Mesenchymal stem cell (in vitro differentiated cells and primary cell): ENCODE results near the gene PDHX.

ENCODE experiments used
- DNase-seq: peaks from one replicate; pipeline ENCODE4 v3.0.0-alpha.2; 2013
- H2AFZ ChIP-seq: one replicate; pipeline ENCODE4 v1.6.1; 2013; ENCODE audit warnings: low read depth, mild to moderate bottlenecking, control low read depth, inconsistent platforms, low read length, moderate library complexity
- H2AK5ac ChIP-seq: 2 replicates; pipeline ENCODE4 v1.6.1; 2013; ENCODE audit warnings: low read length, moderate library complexity, mild to moderate bottlenecking, inconsistent platforms; ENCODE audit not compliant: severe bottlenecking
- H2BK120ac ChIP-seq: one replicate; pipeline ENCODE4 v1.6.1; 2013; ENCODE audit warnings: low read depth, mild to moderate bottlenecking, inconsistent platforms, low read length, moderate library complexity
- H2BK12ac ChIP-seq, 2 experiments: one replicate each; pipeline ENCODE4 v1.6.1; 2013; ENCODE audit warnings: inconsistent platforms in 2 of 2, low read length in 2 of 2, mild to moderate bottlenecking in 2 of 2, moderate library complexity in 2 of 2, control low read depth in 1 of 2
- H2BK15ac ChIP-seq: one replicate; pipeline ENCODE4 v1.6.1; 2013; ENCODE audit warnings: mild to moderate bottlenecking, low read depth, inconsistent platforms; ENCODE audit not compliant: poor library complexity, severe bottlenecking
- H2BK5ac ChIP-seq: 2 replicates; pipeline ENCODE4 v1.6.1; 2013; ENCODE audit warnings: low read depth, mild to moderate bottlenecking, low read length, control low read depth, inconsistent platforms; ENCODE audit not compliant: poor library complexity, severe bottlenecking
- H3K14ac ChIP-seq, 2 experiments: one replicate each; pipeline ENCODE4 v1.6.1; 2013; ENCODE audit warnings: inconsistent platforms in 2 of 2, low read length in 2 of 2, control low read depth in 1 of 2, mild to moderate bottlenecking in 1 of 2, moderate library complexity in 1 of 2
- H3K18ac ChIP-seq, 2 experiments: one replicate each; pipeline ENCODE4 v1.6.1; 2013; ENCODE audit warnings: inconsistent platforms in 2 of 2, low read length in 2 of 2, control low read depth in 1 of 2, low read depth in 1 of 2, mild to moderate bottlenecking in 1 of 2
- H3K23ac ChIP-seq, 2 experiments: one replicate each; pipeline ENCODE4 v1.6.1; 2013; ENCODE audit warnings: inconsistent platforms in 2 of 2, low read length in 2 of 2, mild to moderate bottlenecking in 2 of 2, moderate library complexity in 2 of 2, control low read depth in 1 of 2
- H3K27ac ChIP-seq: 2 replicates; pipeline ENCODE4 v1.5.1; 2013; ENCODE audit warnings: mild to moderate bottlenecking, moderate library complexity, low read length, control low read depth, inconsistent platforms; ENCODE audit not compliant: poor library complexity, severe bottlenecking
- H3K27me3 ChIP-seq, 2 experiments: 2 replicates each; pipeline versions ENCODE4 v1.6.1 to v1.7.0; 2013; ENCODE audit warnings: low read length in 2 of 2, mild to moderate bottlenecking in 2 of 2, moderate library complexity in 2 of 2, control low read depth in 1 of 2, inconsistent platforms in 1 of 2; ENCODE audit not compliant: control insufficient read depth in 1 of 2, insufficient read depth in 1 of 2
- H3K36me3 ChIP-seq, 2 experiments: 2 replicates each; pipeline versions ENCODE4 v1.6.1 to v1.7.0; 2013; ENCODE audit warnings: low read length in 2 of 2, control low read depth in 1 of 2, inconsistent platforms in 1 of 2, low read depth in 1 of 2, mild to moderate bottlenecking in 1 of 2; ENCODE audit not compliant: insufficient read depth in 2 of 2, control insufficient read depth in 1 of 2
- H3K4ac ChIP-seq, 2 experiments: one replicate each; pipeline ENCODE4 v1.6.1; 2013; ENCODE audit warnings: inconsistent platforms in 2 of 2, low read length in 2 of 2, mild to moderate bottlenecking in 2 of 2, moderate library complexity in 2 of 2, control low read depth in 1 of 2, low read depth in 1 of 2
- H3K4me1 ChIP-seq: 2 replicates; pipeline ENCODE4 v1.6.1; 2013; ENCODE audit warnings: low read depth, low read length, control low read depth; ENCODE audit not compliant: control insufficient read depth, insufficient read depth
- H3K4me2 ChIP-seq: 2 replicates; pipeline ENCODE4 v1.6.1; 2013; ENCODE audit warnings: low read length, mild to moderate bottlenecking, inconsistent platforms; ENCODE audit not compliant: poor library complexity, severe bottlenecking
- H3K4me3 ChIP-seq, 2 experiments: 2 replicates each; pipeline versions ENCODE4 v1.5.1 to v1.7.0; 2013; ENCODE audit warnings: low read length in 2 of 2, mild to moderate bottlenecking in 2 of 2, control low read depth in 1 of 2, low read depth in 1 of 2; ENCODE audit not compliant: insufficient read depth in 1 of 2
- H3K79me1 ChIP-seq: replicated peaks from 2 replicates; pipeline ENCODE4 v1.6.1; 2013; ENCODE audit warnings: mild to moderate bottlenecking, control low read depth, low read length, inconsistent platforms; ENCODE audit not compliant: poor library complexity, severe bottlenecking
- H3K9ac ChIP-seq: 2 replicates; pipeline ENCODE4 v1.7.0; 2013; ENCODE audit warnings: mild to moderate bottlenecking, low read length, moderate library complexity
- H3K9me3 ChIP-seq: 2 replicates; pipeline ENCODE4 v1.7.0; 2013; ENCODE audit warnings: mild to moderate bottlenecking, low read length; ENCODE audit not compliant: control insufficient read depth
- H4K8ac ChIP-seq: one replicate; pipeline ENCODE4 v1.6.1; 2013; ENCODE audit warnings: inconsistent platforms, mild to moderate bottlenecking, low read length, moderate library complexity
- H4K91ac ChIP-seq: one replicate; pipeline ENCODE4 v1.6.1; 2013; ENCODE audit warnings: mild to moderate bottlenecking, low read length, inconsistent platforms
- WGBS: methylation state at CpG from one replicate; pipeline ENCODE4 v1.1.7; 2013; ENCODE audit warnings: mixed read lengths; 5-methylcytosine and 5-hydroxymethylcytosine counted together

The PDHX gene

DNA sequence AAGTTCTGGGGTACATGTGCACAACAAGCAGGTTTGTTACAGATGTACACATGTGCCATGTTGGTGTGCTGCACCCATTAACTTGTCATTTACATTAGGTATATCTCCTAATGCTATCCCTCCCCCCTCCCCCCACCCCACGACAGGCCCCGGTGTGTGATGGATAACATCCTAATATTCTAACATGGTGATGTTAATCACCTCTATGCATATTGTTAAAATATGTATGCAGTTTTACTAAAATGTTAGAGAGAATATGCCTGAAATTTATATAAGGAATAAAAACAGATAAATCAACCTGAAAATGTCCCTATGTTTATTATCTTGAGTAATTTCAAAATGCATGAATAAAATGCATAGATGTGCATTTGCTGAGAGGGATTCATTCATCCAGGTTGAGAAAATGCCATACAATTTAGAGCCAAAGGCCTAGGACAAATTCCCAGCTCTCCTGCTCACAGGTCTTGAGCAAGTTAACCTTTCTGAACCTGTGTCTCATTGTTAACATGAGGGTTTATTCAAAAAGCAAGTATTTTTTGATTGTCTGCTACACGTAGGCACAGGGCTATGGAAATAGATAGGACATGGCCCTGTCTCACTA lies 38.9 kb upstream of the PDHX start:
- no peak overlapping the region for H3K14ac ChIP-seq
- H3K4ac ChIP-seq = no peak overlapping the region
- no peak overlapping the region for H2BK12ac ChIP-seq
- no peak overlapping the region for H3K4me2 ChIP-seq
- 94% methylated on average over 1 of the region's 3 CpGs for WGBS
- H4K8ac ChIP-seq = no peak overlapping the region
- no peak overlapping the region for H4K91ac ChIP-seq
- H2AK5ac ChIP-seq = no peak overlapping the region
- H2BK5ac ChIP-seq = no peak overlapping the region
- peaks cover 8% of the 10 kb centered on the region in 2 experiments for H3K36me3 ChIP-seq
- no peak overlapping the region for H3K9ac ChIP-seq
- no peak overlapping the region for H2BK15ac ChIP-seq
- H2AFZ ChIP-seq = no peak overlapping the region
- H3K27me3 ChIP-seq = no peaks in the 10 kb centered on the region
- DNase-seq = no peak
- no peak overlapping the region for H3K18ac ChIP-seq
- no peak overlapping the region for H2BK120ac ChIP-seq
- no peaks in the 10 kb centered on the region for H3K79me1 ChIP-seq
- H3K4me3 ChIP-seq = no peak overlapping the region
- H3K9me3 ChIP-seq = no peaks in the 10 kb centered on the region
- peaks cover 2% of the 10 kb centered on the region for H3K4me1 ChIP-seq
- no peak overlapping the region for H3K23ac ChIP-seq
- H3K27ac ChIP-seq = no peak overlapping the region

DNA sequence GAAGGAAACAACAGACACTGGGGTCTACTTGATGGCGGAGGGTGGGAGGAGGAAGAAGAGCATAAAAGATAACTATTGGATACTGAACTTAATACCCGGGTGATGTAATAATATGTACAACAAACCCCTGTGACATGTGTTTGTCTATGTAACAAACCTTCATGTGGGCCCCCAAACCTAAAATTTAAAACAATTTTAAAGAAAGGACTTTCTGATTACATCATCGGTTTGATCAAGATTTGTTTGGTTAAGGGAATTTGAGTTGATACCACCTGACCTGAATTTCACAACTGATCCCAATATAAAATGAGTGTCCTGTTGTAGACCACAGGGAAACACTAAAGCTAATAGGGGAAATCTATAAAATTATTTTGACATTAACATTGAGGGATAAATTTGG lies 34.5 kb upstream of the PDHX start:
- no peak for DNase-seq
- Histone ChIP-seq H2AK5ac (no peak overlapping the region), H3K4me1 (no peaks in the 10 kb centered on the region), H3K4me3 (no peak overlapping the region), H3K14ac (no peak overlapping the region), H4K91ac (no peak overlapping the region), H2BK12ac (no peak overlapping the region), H3K9me3 (no peaks in the 10 kb centered on the region), H2BK5ac (no peak overlapping the region), H3K79me1 (no peaks in the 10 kb centered on the region), H3K27me3 (no peaks in the 10 kb centered on the region), H3K23ac (no peak overlapping the region), H2AFZ (no peak overlapping the region), H3K18ac (no peak overlapping the region), H3K4me2 (no peak overlapping the region), H3K36me3 (peaks cover 4 to 25% of the 10 kb centered on the region in 2 experiments), H3K4ac (no peak overlapping the region), H2BK15ac (no peak overlapping the region), H2BK120ac (no peak overlapping the region), H4K8ac (no peak overlapping the region), H3K9ac (no peak overlapping the region), H3K27ac (no peak overlapping the region)
- WGBS = 100% methylated on average over 1 of the region's 3 CpGs

DNA sequence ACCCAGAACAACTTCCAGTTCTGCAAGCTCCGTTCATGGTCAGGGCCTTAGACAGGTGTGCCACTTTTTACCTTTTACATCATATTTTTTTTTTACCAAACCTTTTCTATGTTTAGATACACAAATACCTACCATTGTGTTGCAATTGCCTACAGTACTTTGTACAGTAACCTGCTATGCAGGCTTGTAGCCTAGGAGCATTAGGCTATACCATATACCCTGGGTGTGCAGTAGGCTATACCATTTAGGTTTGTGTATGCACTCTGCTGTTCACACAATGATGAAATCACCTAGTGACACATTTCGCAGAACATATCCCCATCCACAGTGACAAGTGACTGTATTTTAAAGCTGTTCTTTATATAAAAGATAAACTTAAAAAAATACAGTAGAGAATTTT lies 29.8 kb upstream of the PDHX start:
- no peaks in the 10 kb centered on the region for H3K27me3 ChIP-seq
- DNase-seq = no peak
- no peak overlapping the region for H3K23ac ChIP-seq
- H3K4me2 ChIP-seq = no peak overlapping the region
- no peak overlapping the region for H2BK120ac ChIP-seq
- no peaks in the 10 kb centered on the region for H3K9me3 ChIP-seq
- no peak overlapping the region for H4K8ac ChIP-seq
- H2AFZ ChIP-seq = no peak overlapping the region
- H3K4me1 ChIP-seq = no peaks in the 10 kb centered on the region
- no peak overlapping the region for H2AK5ac ChIP-seq
- 96% methylated on average over 1 of the region's 2 CpGs for WGBS
- H2BK15ac ChIP-seq = no peak overlapping the region
- no peak overlapping the region for H2BK5ac ChIP-seq
- H3K79me1 ChIP-seq = peaks cover 1% of the 10 kb centered on the region
- H3K18ac ChIP-seq = no peak overlapping the region
- no peak overlapping the region for H3K14ac ChIP-seq
- no peak overlapping the region for H3K4me3 ChIP-seq
- no peak overlapping the region for H2BK12ac ChIP-seq
- H3K36me3 ChIP-seq = peaks cover 4 to 43% of the 10 kb centered on the region in 2 experiments
- H4K91ac ChIP-seq = no peak overlapping the region
- H3K4ac ChIP-seq = no peak overlapping the region
- no peak overlapping the region for H3K27ac ChIP-seq
- no peak overlapping the region for H3K9ac ChIP-seq

DNA sequence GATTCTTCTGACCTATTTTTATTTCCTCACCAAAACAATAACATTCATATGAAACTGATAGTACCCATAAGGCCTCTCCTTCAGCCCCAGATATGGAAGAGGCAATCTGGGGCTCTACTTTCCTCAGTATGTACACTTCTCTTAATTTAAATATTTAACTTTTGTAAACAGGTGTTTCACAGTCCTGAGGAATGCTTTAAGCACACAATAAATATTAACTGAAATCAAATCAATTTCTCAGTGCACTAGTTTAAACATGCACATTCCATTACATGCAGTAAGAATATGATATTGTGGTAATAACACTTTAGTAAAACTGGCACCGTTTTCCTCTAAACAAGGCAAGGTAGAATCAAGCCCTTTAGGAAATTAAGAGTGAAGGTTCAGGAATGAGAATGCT lies 29.2 kb upstream of the PDHX start:
- H3K36me3 ChIP-seq = peaks cover 4 to 41% of the 10 kb centered on the region in 2 experiments
- no peak overlapping the region for H2BK5ac ChIP-seq
- H3K79me1 ChIP-seq = peaks cover 1% of the 10 kb centered on the region
- no peaks in the 10 kb centered on the region for H3K9me3 ChIP-seq
- WGBS = no CpG with 5 or more reads among the region's 1 CpG
- no peak overlapping the region for H2AK5ac ChIP-seq
- no peak overlapping the region for H3K27ac ChIP-seq
- H3K4me3 ChIP-seq = no peak overlapping the region
- no peak overlapping the region for H2BK12ac ChIP-seq
- H3K23ac ChIP-seq = no peak overlapping the region
- no peak overlapping the region for H3K4me2 ChIP-seq
- no peak overlapping the region for H4K8ac ChIP-seq
- H3K4ac ChIP-seq = no peak overlapping the region
- H2BK120ac ChIP-seq = no peak overlapping the region
- H3K4me1 ChIP-seq = no peaks in the 10 kb centered on the region
- H2AFZ ChIP-seq = no peak overlapping the region
- no peak overlapping the region for H3K9ac ChIP-seq
- no peak overlapping the region for H3K14ac ChIP-seq
- H3K27me3 ChIP-seq = no peaks in the 10 kb centered on the region
- H2BK15ac ChIP-seq = no peak overlapping the region
- no peak overlapping the region for H3K18ac ChIP-seq
- no peak for DNase-seq
- no peak overlapping the region for H4K91ac ChIP-seq
